GM21526 (cell line): ENCODE data around the gene CHMP2A.

Experiments
- ATAC-seq: cut with Tn5 transposase; IDR thresholded peaks from one replicate; pipeline ENCODE4 v1.9.1; 2021; ENCODE audit warnings: moderate library complexity; ENCODE audit not compliant: unreplicated experiment, low FRiP score

CHMP2A gene

GRCh38 chr19:58556622-58557220 is 1.8 kb upstream of the CHMP2A start:
- no peak for ATAC-seq

GRCh38 chr19:58555920-58556621 is 1.2 kb upstream of the CHMP2A start:
- ATAC-seq: no peak

- ATAC-seq: no peak
Observed at GRCh38 chr19:58555369-58555885, 522 bp upstream of the CHMP2A start.

GRCh38 chr19:58553799-58554493 is 959 bp downstream of the CHMP2A start:
- no peak for ATAC-seq

GRCh38 chr19:58552655-58553054 is 2.2 kb downstream of the CHMP2A start:
- ATAC-seq: no peak

GRCh38 chr19:58551577-58552471 is 3.1 kb downstream of the CHMP2A start:
- no peak for ATAC-seq

- no peak for ATAC-seq
Observed at GRCh38 chr19:58551123-58551497, 3.8 kb downstream of the CHMP2A start.

GRCh38 chr19:58550362-58551122 is 4.4 kb downstream of the CHMP2A start:
- ATAC-seq: no peak

GRCh38 chr19:58549664-58550361 is 5.1 kb downstream of the CHMP2A start:
- ATAC-seq: no peak

GRCh38 chr19:58548859-58549663 is 5.8 kb downstream of the CHMP2A start:
- no peak for ATAC-seq

GRCh38 chr19:58547323-58548312 is 7.3 kb downstream of the CHMP2A start:
- no peak for ATAC-seq

GRCh38 chr19:58546019-58546530 is 8.8 kb downstream of the CHMP2A start:
- ATAC-seq: no peak

GRCh38 chr19:58545286-58546018 is 9.5 kb downstream of the CHMP2A start:
- no peak for ATAC-seq

GRCh38 chr19:58544591-58545285 is 10.2 kb downstream of the CHMP2A start:
- ATAC-seq: peak; percentile 35

- peak; percentile 82 for ATAC-seq
Observed at GRCh38 chr19:58543826-58544590, 10.9 kb downstream of the CHMP2A start, which contains the start of gene TRIM28. TSS of gene TRIM28 (plus strand) at chr19:58544064. CDS start at chr19:58544758, 694 bp downstream.
